ENCODE results near the gene GAL3ST2. TPM values are rescaled to one million over a fixed set of nuclear protein-coding genes. Genes with fewer than 3 reads are reported as not detected.

GAL3ST2 gene
- total RNA-seq, 2 donors from 2014 or later: 34.2 to 70.2 TPM

DNA sequence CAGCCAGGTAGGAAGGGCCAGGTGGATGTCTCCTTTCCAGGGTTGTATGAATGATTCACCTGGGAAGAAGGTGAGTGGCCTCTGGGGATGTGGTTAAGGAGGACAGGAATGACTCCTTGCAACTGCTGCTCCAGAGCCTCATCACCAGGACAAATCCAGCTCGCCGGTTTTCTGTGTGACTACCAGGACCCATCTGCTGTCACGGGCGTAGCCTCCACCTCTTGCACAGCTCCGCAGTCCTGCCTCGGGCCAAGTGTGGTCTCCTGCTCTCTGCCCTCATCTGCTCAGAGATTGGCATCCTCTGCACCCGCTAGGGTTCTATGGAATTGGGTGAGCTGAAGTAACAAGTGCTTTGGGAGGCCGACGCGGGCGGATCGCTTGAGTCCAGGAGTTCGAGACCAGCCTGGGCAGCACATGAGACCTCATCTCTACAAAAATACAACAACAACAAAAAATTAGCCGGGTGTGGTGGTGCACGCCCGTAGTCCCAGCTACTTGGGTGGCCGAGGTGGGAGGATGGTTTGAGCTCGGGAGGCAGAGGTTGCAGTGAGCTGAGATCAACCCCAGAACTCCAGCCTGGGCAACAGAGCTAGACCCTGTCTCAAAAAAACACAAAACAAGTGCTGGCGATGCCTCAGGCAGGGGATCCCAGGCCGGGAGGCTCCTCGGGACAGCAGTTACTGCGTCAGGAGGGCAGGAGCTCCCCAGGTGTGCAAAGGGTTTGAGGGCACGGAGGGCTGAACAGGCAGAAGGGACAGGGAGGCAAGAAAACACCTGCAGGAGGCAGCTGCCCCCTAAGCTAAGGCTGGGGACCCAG lies 43.0 kb upstream of the GAL3ST2 start:
- intact Hi-C loops (cut with DNase I): loop anchor here (10.0 kb wide), 1 partner anchor 141 kb away; no protein-coding TSS in a partner anchor
- H3K36me3 ChIP-seq: no peaks in the 10 kb centered on the region
- TF ChIP-seq, protein P1, sequence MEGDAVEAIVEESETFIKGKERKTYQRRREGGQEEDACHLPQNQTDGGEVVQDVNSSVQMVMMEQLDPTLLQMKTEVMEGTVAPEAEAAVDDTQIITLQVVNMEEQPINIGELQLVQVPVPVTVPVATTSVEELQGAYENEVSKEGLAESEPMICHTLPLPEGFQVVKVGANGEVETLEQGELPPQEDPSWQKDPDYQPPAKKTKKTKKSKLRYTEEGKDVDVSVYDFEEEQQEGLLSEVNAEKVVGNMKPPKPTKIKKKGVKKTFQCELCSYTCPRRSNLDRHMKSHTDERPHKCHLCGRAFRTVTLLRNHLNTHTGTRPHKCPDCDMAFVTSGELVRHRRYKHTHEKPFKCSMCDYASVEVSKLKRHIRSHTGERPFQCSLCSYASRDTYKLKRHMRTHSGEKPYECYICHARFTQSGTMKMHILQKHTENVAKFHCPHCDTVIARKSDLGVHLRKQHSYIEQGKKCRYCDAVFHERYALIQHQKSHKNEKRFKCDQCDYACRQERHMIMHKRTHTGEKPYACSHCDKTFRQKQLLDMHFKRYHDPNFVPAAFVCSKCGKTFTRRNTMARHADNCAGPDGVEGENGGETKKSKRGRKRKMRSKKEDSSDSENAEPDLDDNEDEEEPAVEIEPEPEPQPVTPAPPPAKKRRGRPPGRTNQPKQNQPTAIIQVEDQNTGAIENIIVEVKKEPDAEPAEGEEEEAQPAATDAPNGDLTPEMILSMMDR (IDR thresholded peaks at IDR 0.05): no peak
- peak overlapping the region; percentile 28 for H3K27ac ChIP-seq
- peaks cover 6% of the 10 kb centered on the region for H3K4me1 ChIP-seq
- DNase-seq: no peak
- H3K27me3 ChIP-seq: no peaks in the 10 kb centered on the region
- H3K4me3 ChIP-seq: peak overlapping the region; percentile 96
- H3K9ac ChIP-seq (ENCODE audit: low read depth in 2 of 2, low read length in 2 of 2): peak overlapping the region; percentile 34 to 51
- no peaks in the 10 kb centered on the region for H3K9me3 ChIP-seq

DNA sequence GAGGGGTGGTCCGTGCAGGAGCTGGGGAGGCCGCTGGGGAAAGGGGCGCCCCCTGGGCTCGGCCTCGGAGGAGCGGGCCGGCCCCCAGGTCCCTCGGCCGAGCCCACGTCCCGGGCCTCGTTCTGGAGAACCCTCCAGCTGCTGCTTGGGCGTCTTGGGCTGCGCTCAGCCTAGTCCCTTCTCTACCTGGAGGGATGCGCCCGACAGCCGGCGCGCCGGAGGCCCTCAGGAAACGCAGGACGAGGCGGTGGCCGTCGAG lies 42.5 kb upstream of the GAL3ST2 start:
- H3K36me3 ChIP-seq: no peaks in the 10 kb centered on the region
- no peak for DNase-seq
- peak overlapping the region; percentile 28 for H3K27ac ChIP-seq
- intact Hi-C loops (cut with DNase I): loop anchor here (10.0 kb wide), 1 partner anchor 141 kb away; no protein-coding TSS in a partner anchor
- H3K4me3 ChIP-seq: peak overlapping the region; percentile 96
- no peaks in the 10 kb centered on the region for H3K9me3 ChIP-seq
- H3K9ac ChIP-seq (ENCODE audit: low read depth in 2 of 2, low read length in 2 of 2): peak overlapping the region; percentile 34 to 51
- peaks cover 6% of the 10 kb centered on the region for H3K4me1 ChIP-seq
- H3K27me3 ChIP-seq: no peaks in the 10 kb centered on the region
- TF ChIP-seq, protein P1 (IDR thresholded peaks at IDR 0.05): no peak

DNA sequence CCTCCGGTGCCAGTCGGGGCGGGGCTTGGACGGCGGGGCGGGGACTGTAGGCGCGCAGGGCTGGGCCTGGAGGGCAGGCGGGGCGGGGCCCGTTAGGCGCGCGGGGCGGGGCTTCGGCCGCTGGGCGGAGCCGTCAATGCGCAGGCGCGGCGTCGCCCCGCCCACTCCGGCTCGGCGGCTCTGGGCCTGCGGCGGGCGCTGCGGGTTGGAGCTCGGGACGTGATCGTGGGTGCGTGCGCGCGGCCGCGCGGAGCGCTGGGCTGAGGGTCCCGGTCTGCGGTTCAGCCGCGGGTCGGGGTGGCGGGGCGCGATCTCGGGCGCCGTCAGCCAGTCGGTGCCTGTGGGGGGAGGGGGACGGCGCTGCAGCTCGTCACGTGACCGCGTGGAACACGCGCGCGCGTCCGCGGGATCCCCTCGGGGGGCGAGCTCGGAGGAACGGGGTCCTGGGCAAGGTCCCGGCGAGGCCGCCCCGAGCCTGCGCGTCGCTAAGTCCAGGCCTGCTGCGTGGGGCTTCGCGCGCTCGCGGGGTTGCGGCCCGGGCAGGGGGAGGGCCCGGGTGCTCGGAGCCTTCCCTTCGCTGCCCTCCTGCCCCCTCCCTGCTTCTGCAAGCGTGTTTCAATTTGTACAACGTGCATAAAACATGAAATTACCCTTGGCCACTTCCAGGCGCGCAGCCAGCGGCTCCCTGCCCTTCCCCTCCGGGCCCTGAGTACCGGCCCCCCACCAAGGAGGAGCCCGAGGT lies 42.0 kb upstream of the GAL3ST2 start, which contains the start of gene D2HGDH:
D2HGDH (plus strand) TSS at position 164 of the 742 bp plus-strand sequence. CDS start 595 bp downstream, outside the sequence.
- TF ChIP-seq, protein P1 (IDR thresholded peaks at IDR 0.05): no peak
- Histone ChIP-seq H3K27ac (peak within 1 kb of the TSS; percentile 98), H3K4me1 (peaks cover 6% of the 10 kb centered on the region), H3K27me3 (no peaks in the 10 kb centered on the region), H3K9ac (ENCODE audit: low read depth in 2 of 2, low read length in 2 of 2) (peak within 1 kb of the TSS; percentile 84 to 85), H3K36me3 (no peaks in the 10 kb centered on the region), H3K9me3 (no peaks in the 10 kb centered on the region), H3K4me3 (peak within 1 kb of the TSS; percentile 96)
- intact Hi-C loops (cut with DNase I): loop anchor here (10.0 kb wide), 1 partner anchor 140 kb away; no protein-coding TSS in a partner anchor
- DNase-seq: peak; percentile 97

DNA sequence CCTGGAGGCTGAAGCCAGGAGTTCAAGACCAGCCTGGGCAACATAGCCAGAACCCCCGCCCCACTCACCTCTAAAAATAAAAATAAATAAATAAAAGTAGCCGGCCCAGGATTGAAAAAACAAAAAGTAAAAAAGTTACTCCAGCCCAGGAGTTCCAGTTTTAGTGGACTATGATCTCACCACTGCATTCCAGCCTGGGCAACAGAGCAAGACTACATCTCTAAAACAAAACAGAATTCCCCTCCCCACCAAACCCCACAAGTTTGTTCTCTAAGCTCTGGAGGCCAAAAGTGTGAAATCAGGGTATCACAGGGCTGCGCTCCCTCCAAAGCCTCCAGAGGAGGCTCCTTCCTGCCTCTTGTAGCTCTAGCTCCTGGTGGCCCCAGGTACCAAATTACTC lies 40.5 kb upstream of the GAL3ST2 start:
- Histone ChIP-seq H3K27ac (no peak overlapping the region), H3K4me3 (no peak overlapping the region)
- TF ChIP-seq, protein P1 (IDR thresholded peaks at IDR 0.05): no peak

DNA sequence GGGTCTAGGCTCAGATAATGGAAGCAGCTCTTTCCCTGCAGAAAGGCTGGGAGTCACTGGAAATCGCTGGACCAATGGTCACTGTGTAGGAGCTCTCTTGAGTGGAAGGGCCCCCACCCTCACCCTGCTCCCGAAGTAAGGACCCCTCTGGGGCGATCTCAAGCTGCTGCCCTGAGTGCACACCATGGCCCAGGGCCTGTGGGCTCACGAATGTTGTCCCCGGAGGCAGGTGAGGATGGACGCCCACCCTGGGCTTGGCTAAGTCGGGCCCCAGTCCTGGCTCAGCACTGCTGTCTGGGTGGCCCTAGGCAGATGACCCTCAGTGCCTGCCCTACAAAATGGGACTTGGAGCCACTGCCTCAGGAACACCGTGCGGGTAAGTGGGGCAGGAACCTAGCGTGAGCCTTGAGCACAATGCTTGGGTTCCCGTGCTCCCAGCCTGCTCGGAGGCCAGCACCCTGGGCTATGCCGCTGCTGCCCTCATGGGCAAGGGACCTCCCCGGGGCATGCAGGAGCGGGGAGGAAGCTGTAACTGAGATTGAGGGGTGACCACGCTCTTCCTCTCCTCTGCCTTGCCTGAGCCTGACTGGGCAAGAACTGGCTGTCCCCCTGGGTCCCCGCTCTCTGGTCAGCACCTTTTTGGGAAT lies 38.5 kb upstream of the GAL3ST2 start:
- no peaks in the 10 kb centered on the region for H3K27me3 ChIP-seq
- no peaks in the 10 kb centered on the region for H3K36me3 ChIP-seq
- intact Hi-C loops (cut with DNase I): loop anchor here (10.0 kb wide), 1 partner anchor 137 kb away; no protein-coding TSS in a partner anchor
- peaks cover 6% of the 10 kb centered on the region for H3K4me1 ChIP-seq
- H3K9ac ChIP-seq (ENCODE audit: low read depth in 2 of 2, low read length in 2 of 2): no peak overlapping the region
- no peak overlapping the region for H3K27ac ChIP-seq
- no peak overlapping the region for H3K4me3 ChIP-seq
- TF ChIP-seq, protein P1 (IDR thresholded peaks at IDR 0.05): no peak
- no peaks in the 10 kb centered on the region for H3K9me3 ChIP-seq
- DNase-seq: no peak

More for the DNA sequence above, 40.5 kb upstream of the GAL3ST2 start:
- Histone ChIP-seq H3K4me1 (peaks cover 6% of the 10 kb centered on the region), H3K9me3 (no peaks in the 10 kb centered on the region), H3K27me3 (no peaks in the 10 kb centered on the region), H3K36me3 (no peaks in the 10 kb centered on the region), H3K9ac (ENCODE audit: low read depth in 2 of 2, low read length in 2 of 2) (no peak overlapping the region)
- intact Hi-C loops (cut with DNase I): loop anchor here (10.0 kb wide), 1 partner anchor 139 kb away; no protein-coding TSS in a partner anchor
- no peak for DNase-seq
